Activated CD4-positive, alpha-beta T cell treated with anti-CD3 and anti-CD28 coated beads, Interleukin-2, amount 50 U/mL, for 48 hours (primary cell): Measurements from ENCODE around the gene GFY.
"Not testable (repeated sequence)": the region's sequence is repeated elsewhere in the genome, so short reads cannot be mapped to it uniquely, and the experiment has no call there.

Source experiments
- DNase-seq, 2 experiments: peaks; one replicate each; pipeline ENCODE4 v3.0.0-alpha.2; 2020

The GFY gene

DNA sequence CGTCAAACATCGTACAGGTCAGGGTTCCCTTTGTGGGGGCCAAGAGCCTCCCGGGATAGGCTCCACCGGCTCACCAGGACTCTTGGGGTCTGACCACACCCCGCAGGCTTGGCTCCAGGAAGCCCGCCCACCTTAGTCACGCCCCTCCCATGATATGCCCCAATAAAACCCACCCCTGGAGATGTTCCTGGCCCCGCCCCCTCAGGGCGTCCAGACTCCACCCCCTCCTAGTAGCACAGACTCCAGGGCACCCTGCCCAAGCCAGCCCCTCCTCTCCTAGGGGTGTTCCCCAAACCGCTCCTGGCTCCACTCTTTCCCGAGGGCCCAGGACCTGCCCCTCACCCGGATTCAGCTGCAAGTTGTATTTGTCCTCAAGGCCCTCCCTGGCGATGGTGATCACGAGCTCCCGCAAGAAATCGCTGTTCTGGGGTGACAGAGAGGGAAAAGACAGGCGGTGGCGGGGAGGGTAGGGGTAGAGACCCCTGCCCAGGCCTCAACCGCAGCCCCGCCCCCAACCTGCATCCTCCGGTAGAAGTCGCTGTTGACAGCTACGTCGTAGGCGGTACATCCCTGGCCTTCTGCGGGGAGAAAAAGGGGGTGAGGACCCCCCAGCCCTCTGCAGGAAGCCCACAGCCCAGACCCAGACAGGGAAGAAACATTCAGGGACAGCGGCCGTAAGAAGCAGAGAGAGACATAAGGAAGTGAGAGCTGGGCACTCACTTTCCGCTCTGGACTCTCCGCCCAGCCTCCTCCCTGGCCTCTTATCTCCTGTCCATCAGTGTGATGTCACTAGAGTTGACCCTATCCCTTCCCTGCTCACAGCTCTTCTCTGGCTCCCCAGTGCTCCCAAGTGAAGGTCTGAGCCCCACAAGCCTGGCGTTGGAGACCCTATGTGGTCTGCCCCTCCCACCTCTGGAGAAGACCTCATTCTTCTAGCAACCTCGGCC lies 22.6 kb downstream of the GFY start:
- DNase-seq = peak; percentile 43 to 57

DNA sequence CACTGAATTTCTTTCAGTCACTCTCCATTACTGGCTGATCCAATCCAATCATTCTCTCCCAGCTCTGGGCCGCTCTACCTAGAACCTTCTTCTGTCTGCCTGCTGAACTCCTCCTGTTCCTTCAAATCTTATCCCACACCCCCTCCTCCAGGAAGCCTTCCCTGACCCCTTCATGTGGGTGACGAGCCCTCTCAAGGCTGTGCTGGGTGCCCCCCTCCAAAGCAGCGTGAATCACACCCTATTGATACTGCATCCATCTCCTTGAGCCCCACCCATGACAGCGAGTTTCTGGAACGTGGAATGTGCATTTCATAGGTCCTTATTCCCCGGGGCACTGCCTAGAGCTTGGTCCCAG lies 23.2 kb downstream of the GFY start:
- DNase-seq = no peak

DNA sequence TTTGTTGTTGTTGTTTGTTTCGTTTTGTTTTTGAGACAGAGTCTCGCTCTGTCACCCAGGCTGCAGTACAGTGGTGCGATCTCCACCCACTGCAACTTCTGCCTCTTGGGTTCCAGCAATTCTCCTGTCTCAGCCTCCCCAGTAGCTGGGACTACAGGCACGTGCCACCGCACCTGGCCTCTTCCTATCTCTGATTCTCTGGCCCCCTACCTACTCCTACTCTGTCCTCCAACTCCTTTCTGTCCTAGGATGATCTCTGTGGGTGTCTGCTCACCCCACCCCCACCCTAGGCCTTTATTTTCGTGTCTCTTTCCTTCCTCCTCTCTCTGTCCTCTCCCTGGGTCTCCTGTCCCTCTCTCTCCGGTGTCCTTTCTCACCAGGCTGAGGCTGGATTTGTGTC lies 25.2 kb downstream of the GFY start:
- DNase-seq = no peak

DNA sequence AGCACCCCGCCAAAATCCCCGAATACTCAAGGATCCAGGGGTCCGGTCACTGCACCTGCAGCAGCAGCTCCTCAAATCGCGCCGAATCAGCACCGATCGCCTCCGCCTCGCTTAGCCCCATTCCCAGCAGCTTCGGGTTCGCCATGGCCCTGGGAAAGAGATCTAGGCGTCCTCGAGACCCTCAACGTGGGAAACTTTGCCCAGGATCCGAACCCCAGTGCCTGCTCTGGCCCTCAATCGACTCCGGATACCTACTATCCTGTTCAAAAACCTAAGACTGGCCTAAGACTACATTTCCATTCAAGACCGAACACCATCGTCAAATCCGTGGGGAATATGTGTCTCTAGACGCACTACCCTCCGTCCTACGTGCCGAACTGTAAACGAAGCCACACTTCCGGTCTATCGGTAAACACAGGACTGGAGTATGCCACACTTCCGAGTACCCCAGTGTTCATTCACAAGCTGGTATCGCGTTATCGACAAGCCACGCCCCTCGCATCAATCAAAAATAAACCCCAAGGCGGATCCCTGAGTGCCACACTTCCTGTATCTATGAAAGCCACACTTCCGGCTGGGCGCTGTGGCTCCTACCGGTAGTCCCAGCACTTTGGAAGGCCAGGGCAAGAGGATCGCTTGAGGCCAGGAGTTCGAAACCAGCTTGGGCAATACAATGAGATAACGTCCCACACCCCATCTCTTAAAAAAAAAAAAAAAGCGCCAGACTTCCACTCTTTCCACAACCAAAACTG lies 26.4 kb downstream of the GFY start, which contains the start of gene PIH1D1:
TSS of gene PIH1D1 (minus strand) at position 385 of the 752 bp plus-strand sequence. CDS start at position 145, 240 bp downstream.
- peak; percentile 95 to 97 for DNase-seq

DNA sequence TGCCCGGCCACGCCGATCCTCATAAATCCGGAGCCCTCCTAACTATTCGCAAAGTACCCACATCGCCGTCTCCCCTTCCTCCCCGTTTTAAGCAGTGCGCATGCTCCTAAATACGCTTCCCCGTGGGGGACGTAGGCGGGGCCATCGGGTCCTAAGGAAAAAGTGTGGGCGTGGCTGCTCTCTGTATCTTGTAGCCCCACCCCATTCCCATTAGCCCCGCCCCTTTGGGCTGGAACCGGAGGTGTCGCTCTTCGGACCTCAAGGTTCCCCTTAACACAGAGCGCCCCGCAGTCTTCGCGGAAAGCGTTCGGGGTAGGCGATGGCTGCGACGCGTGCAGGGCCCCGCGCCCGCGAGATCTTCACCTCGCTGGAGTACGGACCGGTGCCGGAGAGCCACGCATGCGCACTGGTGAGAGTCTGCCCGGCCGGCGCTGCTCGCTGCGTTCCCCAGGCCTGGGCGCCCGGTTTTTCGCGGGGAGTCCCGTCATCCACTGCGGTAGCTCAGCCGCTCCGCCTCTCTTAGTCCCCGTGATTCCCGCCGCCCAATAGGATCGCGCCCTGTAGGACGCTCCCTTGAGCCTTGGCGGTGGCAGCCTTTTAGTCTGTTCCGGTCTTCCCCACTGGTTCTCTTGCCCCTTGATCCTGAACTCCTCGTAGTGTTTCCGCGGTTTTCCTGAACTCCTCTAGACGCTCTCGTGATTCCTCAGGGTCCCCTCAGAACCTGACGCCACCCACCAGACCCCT lies 28.0 kb downstream of the GFY start, which contains the start of gene ALDH16A1:
TSS of gene ALDH16A1 (plus strand) at position 213 of the 744 bp plus-strand sequence. CDS start at position 320, 107 bp downstream.
- DNase-seq = peak; percentile 97

DNA sequence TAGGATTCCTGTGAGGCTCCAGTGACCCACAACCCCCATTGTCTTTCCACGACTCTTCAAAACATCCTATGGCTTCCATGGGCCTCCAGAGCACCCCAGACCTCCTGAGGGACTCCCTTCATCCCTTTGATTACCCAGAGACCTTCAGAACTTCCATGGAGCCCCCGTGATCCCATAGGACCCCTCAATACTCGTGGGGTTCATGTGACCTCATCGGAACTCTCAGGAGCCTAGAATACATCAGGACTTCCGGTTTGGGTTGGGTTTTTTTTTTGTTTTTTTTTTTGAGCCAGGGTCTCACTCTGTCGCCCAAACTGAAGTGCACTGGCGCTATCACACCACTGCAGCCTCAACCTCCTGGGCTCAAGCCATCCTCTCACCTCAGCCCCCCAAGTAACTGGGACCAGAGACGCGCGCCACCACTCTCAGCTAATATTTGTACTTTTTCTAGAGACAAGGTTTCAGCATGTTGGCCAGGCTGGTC lies 28.6 kb downstream of the GFY start:
- DNase-seq = no peak

DNA sequence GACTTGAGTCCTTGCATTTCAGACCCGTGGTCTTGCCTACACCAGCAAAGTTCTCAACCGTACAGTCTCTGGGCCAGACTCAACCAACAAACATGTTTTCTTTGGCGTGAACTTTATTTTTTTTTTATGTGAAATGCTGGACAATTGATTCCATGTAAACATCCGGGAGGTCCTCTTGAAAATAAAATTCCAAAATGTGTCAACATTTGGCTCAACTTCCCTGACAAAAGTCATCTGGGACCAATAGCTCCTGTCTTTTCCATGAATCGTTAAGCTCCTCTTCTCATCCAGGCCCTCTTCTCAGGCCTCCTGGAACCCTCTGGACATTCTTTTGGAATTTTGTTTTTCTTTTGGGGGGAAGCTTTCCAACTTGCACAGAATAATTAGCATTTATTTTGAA lies 30.6 kb downstream of the GFY start:
- DNase-seq = no peak

DNA sequence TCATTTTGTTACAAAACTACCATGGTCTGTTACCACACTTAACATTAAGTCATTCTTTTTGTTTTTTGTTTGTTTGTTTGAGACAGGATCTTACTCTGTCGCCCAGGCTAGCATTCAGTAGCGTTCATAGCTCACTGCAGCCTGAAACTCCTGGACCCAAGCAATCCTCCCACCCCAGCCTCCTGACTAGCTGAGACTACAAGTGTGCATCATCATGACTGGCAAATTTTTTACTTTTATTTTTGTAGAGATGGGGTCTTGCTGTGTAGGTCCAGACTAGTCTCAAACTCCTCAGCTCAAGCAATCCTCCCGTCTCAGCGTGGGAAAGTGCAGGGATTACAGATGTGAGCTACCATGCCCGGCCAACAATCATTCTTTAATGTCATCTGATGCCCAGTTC lies 31.1 kb downstream of the GFY start:
- DNase-seq = no peak

DNA sequence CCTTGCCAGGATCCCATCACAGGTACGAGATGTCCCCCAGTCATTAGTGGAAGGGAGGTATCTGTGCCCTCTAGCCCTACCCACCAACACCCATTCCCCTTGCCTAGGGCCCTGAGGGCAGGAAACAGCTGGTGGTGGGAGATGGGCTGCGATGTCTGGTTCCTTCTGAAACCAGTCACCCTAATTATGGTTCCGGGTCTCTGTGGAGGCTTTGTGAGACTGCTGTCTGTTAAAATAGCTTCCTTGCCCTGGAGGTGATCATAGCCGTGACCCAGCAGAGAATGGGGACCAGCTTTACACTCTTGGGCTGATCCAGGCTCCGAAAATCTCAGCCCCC lies 33.3 kb downstream of the GFY start:
- no peak for DNase-seq

DNA sequence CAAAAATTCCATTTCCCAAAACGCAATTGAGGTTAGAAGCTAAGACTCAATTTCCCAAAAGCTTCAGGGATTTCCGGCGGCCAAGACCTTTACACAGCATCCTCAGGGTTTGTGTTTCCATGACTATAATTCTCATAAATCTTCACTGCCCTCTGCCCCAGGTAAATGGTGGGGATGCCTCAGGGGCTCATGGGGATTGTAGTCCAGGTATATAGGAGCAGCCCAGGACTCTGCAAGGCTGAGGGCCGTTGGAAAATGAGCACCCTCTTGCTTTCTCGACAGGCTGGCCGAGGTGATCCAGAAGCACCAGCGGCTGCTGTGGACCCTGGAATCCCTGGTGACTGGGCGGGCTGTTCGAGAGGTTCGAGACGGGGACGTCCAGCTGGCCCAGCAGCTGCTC lies 34.2 kb downstream of the GFY start:
- no peak for DNase-seq

DNA sequence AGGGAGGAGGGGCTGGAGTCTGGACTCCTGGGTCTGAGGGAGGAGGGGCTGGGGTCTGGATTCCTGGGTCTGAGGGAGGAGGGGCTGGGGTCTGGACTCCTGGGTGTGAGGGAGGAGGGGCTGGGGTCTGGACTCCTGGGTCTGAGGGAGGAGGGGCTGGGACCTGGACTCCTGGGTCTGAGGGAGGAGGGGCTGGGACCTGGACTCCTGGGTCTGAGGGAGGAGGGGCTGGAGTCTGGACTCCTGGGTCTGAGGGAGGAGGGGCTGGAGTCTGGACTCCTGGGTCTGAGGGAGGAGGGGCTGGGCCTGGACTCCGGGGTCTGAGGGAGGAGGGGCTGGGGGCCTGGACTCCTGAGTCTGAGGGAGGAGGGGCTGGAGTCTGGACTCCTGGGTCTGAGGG lies 35.9 kb downstream of the GFY start:
- not testable (repeated sequence) for DNase-seq

DNA sequence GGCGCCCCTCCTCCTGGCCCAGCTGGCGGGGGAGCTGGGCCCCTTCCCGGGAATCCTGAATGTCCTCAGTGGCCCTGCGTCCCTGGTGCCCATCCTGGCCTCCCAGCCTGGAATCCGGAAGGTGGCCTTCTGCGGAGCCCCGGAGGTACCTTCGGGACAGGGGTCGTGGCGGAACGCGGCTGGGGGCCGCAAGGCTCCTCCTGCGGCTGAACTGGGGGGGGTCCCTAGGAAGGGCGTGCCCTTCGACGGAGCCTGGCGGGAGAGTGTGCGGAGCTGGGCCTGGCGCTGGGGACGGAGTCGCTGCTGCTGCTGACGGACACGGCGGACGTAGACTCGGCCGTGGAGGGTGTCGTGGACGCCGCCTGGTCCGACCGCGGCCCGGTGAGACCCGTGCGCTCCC lies 36.5 kb downstream of the GFY start:
- DNase-seq = no peak

DNA sequence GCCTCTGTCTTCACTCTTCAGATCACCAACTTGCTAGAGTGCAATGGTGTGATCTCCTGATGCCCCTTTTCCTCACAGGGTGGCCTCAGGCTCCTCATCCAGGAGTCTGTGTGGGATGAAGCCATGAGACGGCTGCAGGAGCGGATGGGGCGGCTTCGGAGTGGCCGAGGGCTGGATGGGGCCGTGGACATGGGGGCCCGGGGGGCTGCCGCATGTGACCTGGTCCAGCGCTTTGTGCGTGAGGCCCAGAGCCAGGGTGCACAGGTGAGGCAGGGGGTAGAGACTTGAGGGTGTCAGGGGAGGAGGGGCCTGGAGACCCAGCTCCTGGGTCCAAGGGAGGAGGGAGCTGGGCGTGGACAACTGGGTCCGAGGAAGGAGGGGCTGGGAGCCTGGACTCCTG lies 37.3 kb downstream of the GFY start:
- DNase-seq = no peak

DNA sequence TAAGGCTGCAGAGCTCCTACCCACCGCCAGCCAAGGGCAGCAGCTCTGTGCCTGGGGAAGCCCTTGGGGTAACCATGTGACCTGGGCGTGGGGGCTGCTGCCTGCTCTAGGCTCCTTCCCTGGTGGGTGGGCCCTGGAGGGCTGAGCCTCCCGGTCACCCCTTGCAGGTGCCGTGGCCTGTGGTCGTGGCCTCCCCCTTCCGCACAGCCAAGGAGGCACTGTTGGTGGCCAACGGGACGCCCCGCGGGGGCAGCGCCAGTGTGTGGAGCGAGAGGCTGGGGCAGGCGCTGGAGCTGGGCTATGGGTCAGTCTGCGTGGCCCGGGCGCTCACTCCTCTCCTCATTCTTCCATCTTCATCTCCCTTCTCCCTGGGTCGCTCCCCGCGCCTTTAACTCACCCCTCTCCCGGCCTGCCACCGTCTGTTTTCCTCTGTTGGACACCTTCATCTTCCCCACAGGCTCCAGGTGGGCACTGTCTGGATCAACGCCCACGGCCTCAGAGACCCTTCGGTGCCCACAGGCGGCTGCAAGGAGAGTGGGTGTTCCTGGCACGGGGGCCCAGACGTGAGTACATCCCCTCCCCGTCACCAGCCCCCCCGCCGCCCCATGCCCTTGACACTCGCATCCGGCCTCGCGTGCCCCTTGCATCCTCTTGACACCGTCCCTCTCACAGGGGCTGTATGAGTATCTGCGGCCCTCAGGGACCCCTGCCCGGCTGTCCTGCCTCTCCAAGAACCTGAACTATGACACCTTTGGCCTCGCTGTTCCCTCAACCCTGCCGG lies 39.0 kb downstream of the GFY start:
- no peak for DNase-seq

DNA sequence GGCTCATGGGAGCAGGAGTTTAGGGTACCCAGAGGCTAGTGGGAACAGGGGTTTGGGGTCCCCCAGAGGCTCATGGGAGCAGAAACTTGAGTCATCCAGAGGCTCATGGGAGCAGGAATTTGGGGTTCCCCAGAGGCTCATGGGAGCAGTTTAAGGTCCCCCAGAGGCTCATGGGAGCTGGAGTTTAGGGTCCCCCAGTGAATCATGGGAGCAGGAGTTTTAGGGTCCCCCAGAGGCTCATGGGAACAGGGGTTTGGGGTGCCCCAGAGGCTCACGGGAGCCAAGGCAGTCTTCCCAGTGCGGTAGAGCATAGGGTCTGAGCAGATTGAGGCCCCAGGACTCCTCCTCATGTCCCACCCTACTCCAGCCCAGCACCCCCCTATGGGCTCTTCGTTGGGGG lies 40.2 kb downstream of the GFY start:
- DNase-seq = no peak

DNA sequence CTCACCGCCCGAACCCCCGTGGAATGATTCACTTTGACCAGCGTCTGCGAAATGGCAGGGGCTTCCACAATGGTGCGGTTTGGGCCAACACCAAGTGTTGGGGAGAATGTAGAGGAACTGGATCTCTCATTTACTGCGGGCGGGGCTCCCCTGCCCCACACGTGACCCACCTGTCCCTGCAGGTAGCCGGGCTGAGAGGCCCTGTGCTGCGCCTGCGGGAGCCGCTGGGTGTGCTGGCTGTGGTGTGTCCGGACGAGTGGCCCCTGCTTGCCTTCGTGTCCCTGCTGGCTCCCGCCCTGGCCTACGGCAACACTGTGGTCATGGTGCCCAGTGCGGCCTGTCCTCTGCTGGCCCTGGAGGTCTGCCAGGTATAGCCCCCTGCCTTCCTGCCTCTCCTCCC lies 43.0 kb downstream of the GFY start:
- DNase-seq = no peak

DNA sequence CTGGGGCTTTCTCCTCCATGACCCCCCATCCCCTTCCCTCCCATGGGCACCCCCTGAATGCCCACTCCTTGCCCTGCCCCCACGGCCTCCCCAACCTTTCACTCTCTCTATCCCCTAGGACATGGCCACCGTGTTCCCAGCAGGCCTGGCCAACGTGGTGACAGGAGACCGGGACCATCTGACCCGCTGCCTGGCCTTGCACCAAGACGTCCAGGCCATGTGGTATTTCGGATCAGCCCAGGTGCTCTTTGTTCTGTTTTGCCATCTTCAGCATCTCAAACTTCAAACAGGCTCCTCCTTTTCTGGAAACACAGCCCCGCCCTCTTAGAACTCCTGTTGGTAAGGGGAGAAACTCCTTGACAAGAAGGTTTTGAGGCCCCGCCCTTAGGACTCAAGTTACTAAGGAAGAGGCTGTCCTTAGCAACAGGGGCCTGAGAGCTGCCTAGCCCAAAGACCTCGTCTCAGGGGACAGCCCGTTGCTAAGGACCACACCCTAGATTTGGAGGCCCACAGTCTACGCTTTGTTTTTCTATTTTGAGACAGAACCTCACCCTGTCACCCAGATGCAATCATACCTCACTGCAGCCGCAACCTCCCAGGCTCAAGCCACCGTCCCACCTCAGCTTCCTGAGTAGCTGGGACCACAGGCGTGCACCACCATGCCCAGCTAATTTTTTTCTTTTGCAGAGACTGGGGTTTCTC lies 43.7 kb downstream of the GFY start:
- peak; percentile 81 to 88 for DNase-seq

DNA sequence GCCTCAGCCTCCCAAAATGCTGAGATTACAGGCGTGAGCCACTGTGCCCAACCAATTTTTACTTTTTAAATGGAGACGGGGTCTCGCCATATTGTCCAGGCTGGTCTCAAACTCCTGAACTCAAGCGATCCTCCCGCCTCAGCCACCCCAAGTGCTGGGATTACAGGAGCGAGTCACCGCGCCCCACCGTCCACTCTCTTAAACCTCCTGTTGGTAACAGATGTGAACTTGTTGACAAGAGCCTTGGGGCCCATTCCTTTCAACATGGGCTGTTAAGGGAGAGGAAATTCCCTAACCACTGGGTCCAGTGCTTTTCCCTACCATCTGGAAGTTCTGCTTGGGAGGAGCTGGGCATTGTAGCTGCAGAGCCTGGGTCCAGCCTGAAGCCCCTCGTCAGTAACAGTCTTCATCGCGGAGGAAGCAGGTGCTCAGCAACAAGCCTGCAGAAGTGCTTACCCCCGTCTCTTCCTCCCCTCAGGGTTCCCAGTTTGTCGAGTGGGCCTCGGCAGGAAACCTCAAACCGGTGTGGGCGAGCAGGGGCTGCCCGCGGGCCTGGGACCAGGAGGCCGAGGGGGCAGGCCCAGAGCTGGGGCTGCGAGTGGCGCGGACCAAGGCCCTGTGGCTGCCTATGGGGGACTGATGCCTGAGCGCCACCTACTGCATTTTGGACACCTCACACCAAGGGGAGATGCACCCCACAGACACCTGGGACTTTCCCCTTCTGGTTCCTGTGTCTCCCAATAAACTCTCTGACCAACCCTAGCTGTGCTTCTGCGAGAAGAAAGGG lies 44.8 kb downstream of the GFY start:
- DNase-seq = peak; percentile 80 to 87

DNA sequence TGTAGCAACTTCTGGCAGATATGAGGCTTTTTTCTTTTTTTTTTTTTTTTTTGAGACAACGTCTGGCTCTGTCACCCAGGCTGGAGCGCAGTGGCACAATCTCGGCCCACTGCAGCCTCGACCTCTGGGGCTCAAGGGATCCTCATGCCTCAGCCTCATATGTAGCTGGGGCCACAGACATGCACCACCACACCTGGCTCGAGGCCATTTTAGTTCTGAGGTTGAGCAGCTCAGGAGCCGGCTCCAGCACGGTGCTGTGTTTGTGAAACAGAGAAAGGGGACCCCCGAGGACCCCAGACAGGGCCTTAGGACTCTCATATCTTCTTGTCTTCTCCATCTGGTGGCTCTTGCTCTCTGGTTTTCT lies 45.4 kb downstream of the GFY start:
- DNase-seq = no peak

DNA sequence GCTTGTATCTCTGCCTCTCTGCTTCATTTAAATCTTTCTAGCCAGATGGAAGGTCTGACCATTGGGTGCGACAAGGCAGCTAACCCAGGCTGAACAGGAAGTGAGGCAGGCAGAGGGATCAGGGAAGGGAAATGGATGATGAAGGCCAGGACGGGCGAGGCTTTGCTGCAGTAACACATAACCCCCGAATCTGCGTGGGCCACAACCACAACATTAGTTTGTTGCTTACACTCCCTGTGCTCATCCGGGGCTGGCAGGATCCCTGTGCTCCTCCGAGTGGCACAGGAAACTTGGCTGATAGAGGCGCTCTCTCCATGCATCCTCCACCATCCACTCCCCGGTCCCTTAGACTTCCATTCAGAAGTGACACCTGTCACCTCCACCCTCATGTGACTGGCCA lies 47.7 kb downstream of the GFY start:
- peak; percentile 34 to 41 for DNase-seq

DNA sequence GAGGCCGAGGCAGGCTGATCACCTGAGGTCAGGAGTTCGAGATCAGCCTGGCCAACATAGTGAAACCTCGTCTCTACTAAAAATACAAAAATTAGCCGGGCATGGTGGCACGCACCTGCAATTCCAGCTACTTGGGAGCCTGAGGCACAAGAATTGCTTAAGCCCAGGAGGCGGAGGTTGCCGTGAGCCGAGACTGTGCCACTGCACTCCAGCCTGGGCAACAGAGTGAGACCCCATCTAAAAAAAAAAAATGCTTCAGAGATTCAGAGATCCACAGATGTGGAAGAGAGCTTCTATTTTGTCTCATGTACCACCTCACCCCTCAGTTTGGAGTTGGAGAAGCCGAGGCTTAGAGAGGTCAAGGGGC lies 48.3 kb downstream of the GFY start:
- DNase-seq = not testable (repeated sequence)
